Natural killer cell (primary cell): ENCODE measurements around the gene ASXL2. TPM values are rescaled to one million over a fixed set of nuclear protein-coding genes. Genes with fewer than 3 reads are reported as not detected.
"Not testable (repeated sequence)": the region's sequence is repeated elsewhere in the genome, so short reads cannot be mapped to it uniquely, and the experiment has no call there.

Experiments used
- ATAC-seq, 3 donors: fragments of 150-1000 bp in 2 of 3; fragments of 200-7000 bp in 1 of 3; cut with Tn5 transposase; 1 replicate in 1 of 3; 2 replicates in 2 of 3; pipeline ENCODE4 v1.10.0; 2021; ENCODE audit warnings: mild to moderate bottlenecking in 2 of 3, moderate library complexity in 2 of 3
- DNase-seq, 2 donors: peaks; one replicate each; pipeline versions ENCODE4 v3.0.0 to v3.0.0-alpha.2; 2013 to 2021; ENCODE audit warnings: mixed read lengths in 1 of 2
- H3K27ac ChIP-seq: one replicate; pipeline ENCODE4 v1.5.1; 2013; ENCODE audit warnings: mild to moderate bottlenecking, low read length
- H3K27me3 ChIP-seq: one replicate; pipeline ENCODE4 v1.6.1; 2013; ENCODE audit warnings: low read length; ENCODE audit not compliant: control insufficient read depth, insufficient read depth
- H3K36me3 ChIP-seq: one replicate; pipeline ENCODE4 v1.6.1; 2013; ENCODE audit warnings: low read length; ENCODE audit not compliant: control insufficient read depth, insufficient read depth
- H3K4me1 ChIP-seq: one replicate; pipeline ENCODE4 v1.6.1; 2013; ENCODE audit warnings: low read length; ENCODE audit not compliant: control insufficient read depth, insufficient read depth
- H3K4me3 ChIP-seq: one replicate; pipeline ENCODE4 v1.5.1; 2013; ENCODE audit warnings: low read length
- H3K9me3 ChIP-seq: one replicate; pipeline ENCODE4 v1.6.1; 2013; ENCODE audit warnings: low read length; ENCODE audit not compliant: control insufficient read depth, insufficient read depth
- H3K27ac Mint-ChIP-seq, 2 donors: one replicate each; pipeline ENCODE4 v1.8.0; 2022; ENCODE audit warnings: mild to moderate bottlenecking in 2 of 2, mixed read lengths in 2 of 2, moderate library complexity in 1 of 2
- H3K27me3 Mint-ChIP-seq, 2 donors: one replicate each; pipeline ENCODE4 v1.8.0; 2022; ENCODE audit warnings: low read depth in 2 of 2, mixed read lengths in 2 of 2
- H3K36me3 Mint-ChIP-seq: one replicate; pipeline ENCODE4 v1.8.0; 2022; ENCODE audit warnings: mixed read lengths
- H3K4me1 Mint-ChIP-seq, 2 donors: one replicate each; pipeline ENCODE4 v1.8.0; 2022; ENCODE audit warnings: mixed read lengths in 2 of 2
- H3K4me3 Mint-ChIP-seq: one replicate; pipeline ENCODE4 v1.8.0; 2022; ENCODE audit warnings: mild to moderate bottlenecking, moderate library complexity, mixed read lengths
- H3K9me3 Mint-ChIP-seq, 2 donors: one replicate each; pipeline ENCODE4 v1.8.0; 2022; ENCODE audit warnings: mixed read lengths in 2 of 2
- WGBS: methylation state at CpG from one replicate; pipeline ENCODE4 v1.1.7; 2013; ENCODE audit warnings: missing lambda C conversion rate; ENCODE audit not compliant: insufficient coverage; 5-methylcytosine and 5-hydroxymethylcytosine counted together
- intact Hi-C: fragments of 100-400 bp; cut with micrococcal nuclease; formaldehyde crosslinking; loops from one replicate; pipeline ENCODE4 v1.14.2; 2022
- total RNA-seq, 4 donors: library from RNA; stranded (reverse); fragments of 120-200 nt in 1 of 4; gene quantifications; one replicate each; pipeline versions ENCODE4 v1.2.3 to v1.2.4, GENCODE V29; 2013 to 2022
- TF ChIP-seq, protein P1 (sequence below): fragments of 200-600 bp; IDR thresholded peaks from one replicate; pipeline ENCODE4 v1.8.0; 2022; ENCODE audit warnings: antibody characterized with exemption

Gene ASXL2
- total RNA-seq, 3 donors from 2014 or later (not counting 1 experiment from before 2014, with no cell fraction given) = 27.7 to 32.6 (median 27.8) TPM

DNA sequence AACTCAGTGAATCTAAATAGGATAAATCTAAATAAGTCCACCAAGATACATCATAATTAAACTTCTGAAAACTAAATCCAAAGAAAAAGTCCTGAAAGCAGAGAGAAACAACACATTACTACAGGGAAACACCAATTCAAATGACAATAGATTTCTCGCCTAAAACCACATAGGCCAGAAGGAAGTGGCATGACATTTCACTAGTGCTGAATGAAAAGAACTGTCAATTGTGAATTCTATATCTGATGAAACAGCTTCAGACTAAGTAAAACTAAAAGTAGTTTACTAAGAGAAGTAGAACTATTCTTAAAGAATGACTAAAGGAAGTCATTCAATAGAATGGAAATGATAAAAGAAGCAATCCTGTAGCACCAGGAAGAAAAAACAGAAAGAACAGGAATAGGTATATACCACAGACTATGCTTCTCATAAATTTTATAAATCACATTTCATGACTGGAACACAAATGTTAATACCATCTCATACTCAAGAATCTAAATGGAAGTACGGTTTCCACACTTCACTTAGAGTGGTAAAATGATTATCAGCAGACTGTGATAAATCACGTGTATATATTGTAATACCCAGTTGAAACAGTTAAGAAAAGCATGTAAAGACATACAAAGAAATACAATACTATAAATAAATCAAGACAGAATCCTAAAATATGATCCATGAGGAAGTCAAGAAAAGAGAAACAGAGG, 46.4 kb downstream of the ASXL2 start:
- ATAC-seq = peak; percentile 87 to 96 (median 93)
- peaks cover 46% of the 10 kb centered on the region in 2 donors for H3K4me1 Mint-ChIP-seq
- peak overlapping the region; percentile 77 to 93 for H3K27ac Mint-ChIP-seq
- H3K9me3 Mint-ChIP-seq = no peaks in the 10 kb centered on the region
- intact Hi-C loops = loop anchor here (5.0 kb wide), 1 partner anchor 40 kb away; no protein-coding TSS in a partner anchor
- H3K36me3 Mint-ChIP-seq = no peaks in the 10 kb centered on the region
- H3K27ac ChIP-seq = peak overlapping the region; percentile 22
- WGBS = no CpG with 5 or more reads among the region's 3 CpGs
- TF ChIP-seq, protein P1, sequence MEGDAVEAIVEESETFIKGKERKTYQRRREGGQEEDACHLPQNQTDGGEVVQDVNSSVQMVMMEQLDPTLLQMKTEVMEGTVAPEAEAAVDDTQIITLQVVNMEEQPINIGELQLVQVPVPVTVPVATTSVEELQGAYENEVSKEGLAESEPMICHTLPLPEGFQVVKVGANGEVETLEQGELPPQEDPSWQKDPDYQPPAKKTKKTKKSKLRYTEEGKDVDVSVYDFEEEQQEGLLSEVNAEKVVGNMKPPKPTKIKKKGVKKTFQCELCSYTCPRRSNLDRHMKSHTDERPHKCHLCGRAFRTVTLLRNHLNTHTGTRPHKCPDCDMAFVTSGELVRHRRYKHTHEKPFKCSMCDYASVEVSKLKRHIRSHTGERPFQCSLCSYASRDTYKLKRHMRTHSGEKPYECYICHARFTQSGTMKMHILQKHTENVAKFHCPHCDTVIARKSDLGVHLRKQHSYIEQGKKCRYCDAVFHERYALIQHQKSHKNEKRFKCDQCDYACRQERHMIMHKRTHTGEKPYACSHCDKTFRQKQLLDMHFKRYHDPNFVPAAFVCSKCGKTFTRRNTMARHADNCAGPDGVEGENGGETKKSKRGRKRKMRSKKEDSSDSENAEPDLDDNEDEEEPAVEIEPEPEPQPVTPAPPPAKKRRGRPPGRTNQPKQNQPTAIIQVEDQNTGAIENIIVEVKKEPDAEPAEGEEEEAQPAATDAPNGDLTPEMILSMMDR = no peak
- H3K9me3 ChIP-seq = no peaks in the 10 kb centered on the region
- H3K27me3 Mint-ChIP-seq = no peaks in the 10 kb centered on the region
- peak overlapping the region; percentile 90 for H3K4me3 Mint-ChIP-seq
- peak in 1 of 2 donors; percentile 53 for DNase-seq
- H3K4me1 ChIP-seq = peaks cover 13% of the 10 kb centered on the region
- H3K36me3 ChIP-seq = no peaks in the 10 kb centered on the region
- H3K4me3 ChIP-seq = no peak overlapping the region
- no peaks in the 10 kb centered on the region for H3K27me3 ChIP-seq

DNA sequence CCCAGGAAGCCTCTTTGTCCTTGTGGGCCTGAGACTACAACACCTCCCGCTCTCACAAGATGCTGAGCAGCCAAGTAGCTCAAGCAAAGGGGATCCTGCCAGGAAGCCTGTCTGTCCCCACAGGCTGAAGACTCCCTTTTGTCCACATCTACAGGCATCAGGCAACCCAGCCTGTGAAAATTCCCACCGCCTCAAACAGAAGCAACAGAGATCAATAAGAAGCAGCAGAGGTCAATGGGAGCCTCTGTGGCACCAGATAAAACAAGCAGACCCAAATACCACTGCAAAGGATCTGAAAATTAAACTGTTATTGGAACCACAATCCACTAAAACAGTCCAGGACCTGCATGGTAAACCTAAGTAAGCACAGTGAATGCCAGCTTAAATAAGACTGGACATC, 48.5 kb downstream of the ASXL2 start:
- peak overlapping the region; percentile 41 to 47 for H3K27ac Mint-ChIP-seq
- intact Hi-C loops = loop anchor here (5.0 kb wide), 1 partner anchor 38 kb away; no protein-coding TSS in a partner anchor
- peaks cover 64 to 65% of the 10 kb centered on the region in 2 donors for H3K4me1 Mint-ChIP-seq
- H3K27me3 Mint-ChIP-seq = no peaks in the 10 kb centered on the region
- Histone ChIP-seq H3K4me1 (peaks cover 13% of the 10 kb centered on the region), H3K27me3 (no peaks in the 10 kb centered on the region), H3K27ac (no peak overlapping the region), H3K4me3 (no peak overlapping the region), H3K36me3 (no peaks in the 10 kb centered on the region), H3K9me3 (no peaks in the 10 kb centered on the region)
- TF ChIP-seq, protein P1 = no peak
- no peak for ATAC-seq
- no peaks in the 10 kb centered on the region for H3K36me3 Mint-ChIP-seq
- H3K9me3 Mint-ChIP-seq = no peaks in the 10 kb centered on the region
- 96% methylated on average over 2 of the region's 2 CpGs for WGBS
- no peak for DNase-seq
- peak overlapping the region; percentile 58 for H3K4me3 Mint-ChIP-seq

GRCh38 chr2:25829377-25829704, 48.9 kb downstream of the ASXL2 start:
- intact Hi-C loops = no loop called here
- Histone ChIP-seq H3K9me3 (no peaks in the 10 kb centered on the region), H3K4me1 (peaks cover 13% of the 10 kb centered on the region), H3K4me3 (no peak overlapping the region), H3K36me3 (no peaks in the 10 kb centered on the region), H3K27me3 (no peaks in the 10 kb centered on the region), H3K27ac (no peak overlapping the region)
- Mint-ChIP-seq H3K9me3 (no peaks in the 10 kb centered on the region), H3K27ac (peak overlapping the region; percentile 41 to 47), H3K36me3 (no peaks in the 10 kb centered on the region), H3K27me3 (no peaks in the 10 kb centered on the region), H3K4me1 (peaks cover 69% of the 10 kb centered on the region in 2 donors), H3K4me3 (no peak overlapping the region)
- DNase-seq = no peak
- ATAC-seq = no peak
- no CpG with 5 or more reads among the region's 1 CpG for WGBS
- TF ChIP-seq, protein P1 = no peak

DNA sequence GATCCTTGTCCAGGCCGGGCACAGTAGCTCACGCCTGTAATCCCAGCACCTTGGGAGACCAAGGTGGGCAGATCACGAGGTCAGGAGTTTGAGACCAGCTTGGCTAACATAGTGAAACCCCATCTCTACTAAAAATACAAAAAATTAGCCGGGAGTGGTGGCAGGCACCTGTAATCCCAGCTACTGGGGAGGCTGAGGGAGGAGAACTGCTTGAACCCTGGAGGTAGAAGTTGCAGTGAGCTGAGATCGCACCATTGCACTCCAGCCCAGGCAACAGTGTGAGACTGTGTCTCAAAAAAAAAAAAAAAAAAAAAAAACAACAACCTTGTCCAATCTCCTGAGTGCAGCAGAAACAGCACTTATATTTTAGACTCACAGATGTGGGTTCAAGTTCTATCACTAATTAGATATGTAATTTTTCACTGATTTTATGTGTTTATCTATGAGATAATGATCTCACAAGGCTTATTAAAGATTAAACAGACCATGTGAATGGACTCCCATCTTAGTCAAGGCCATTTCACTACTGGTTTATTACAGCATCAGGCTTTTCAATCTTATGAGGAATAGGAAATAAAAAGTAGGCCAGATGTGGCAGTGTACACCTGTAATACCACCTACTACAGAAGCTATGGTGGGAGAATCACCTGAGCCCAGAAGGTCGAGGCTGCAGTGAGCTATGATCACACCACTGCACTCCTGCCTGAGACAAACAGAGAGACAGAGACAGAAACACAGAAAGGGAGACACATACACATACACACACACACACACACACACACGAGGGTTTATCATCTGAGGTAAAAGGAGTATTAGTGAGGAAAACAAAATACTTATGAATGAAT, 49.5 kb downstream of the ASXL2 start:
- not testable (repeated sequence) for ATAC-seq

More for the DNA sequence above, 49.5 kb downstream of the ASXL2 start:
- H3K9me3 Mint-ChIP-seq, H3K27me3 ChIP-seq, H3K27me3 Mint-ChIP-seq, H3K4me3 ChIP-seq, H3K4me1 ChIP-seq, H3K36me3 ChIP-seq, H3K9me3 ChIP-seq, H3K27ac ChIP-seq, intact Hi-C loops, DNase-seq, H3K36me3 Mint-ChIP-seq: not testable (repeated sequence)
- WGBS = 94% methylated on average over 5 of the region's 7 CpGs
- H3K4me1 Mint-ChIP-seq = peaks cover 66% of the 10 kb centered on the region in 2 donors
- H3K4me3 Mint-ChIP-seq = peak overlapping the region; percentile 63
- H3K27ac Mint-ChIP-seq = peak overlapping the region; percentile 8 to 44
